Fibroblast of skin of scalp (primary cell): ENCODE results near the gene FOXO3.
"Not testable (repeated sequence)": the region's sequence is repeated elsewhere in the genome, so short reads cannot be mapped to it uniquely, and the experiment has no call there.

Experiments used
- DNase-seq: peaks from one replicate; pipeline ENCODE4 v3.0.0-alpha.2; 2013

FOXO3 gene

GRCh38 chr6:108663494-108664064 lies 102.9 kb downstream of the FOXO3 start:
- not testable (repeated sequence) for DNase-seq

DNA sequence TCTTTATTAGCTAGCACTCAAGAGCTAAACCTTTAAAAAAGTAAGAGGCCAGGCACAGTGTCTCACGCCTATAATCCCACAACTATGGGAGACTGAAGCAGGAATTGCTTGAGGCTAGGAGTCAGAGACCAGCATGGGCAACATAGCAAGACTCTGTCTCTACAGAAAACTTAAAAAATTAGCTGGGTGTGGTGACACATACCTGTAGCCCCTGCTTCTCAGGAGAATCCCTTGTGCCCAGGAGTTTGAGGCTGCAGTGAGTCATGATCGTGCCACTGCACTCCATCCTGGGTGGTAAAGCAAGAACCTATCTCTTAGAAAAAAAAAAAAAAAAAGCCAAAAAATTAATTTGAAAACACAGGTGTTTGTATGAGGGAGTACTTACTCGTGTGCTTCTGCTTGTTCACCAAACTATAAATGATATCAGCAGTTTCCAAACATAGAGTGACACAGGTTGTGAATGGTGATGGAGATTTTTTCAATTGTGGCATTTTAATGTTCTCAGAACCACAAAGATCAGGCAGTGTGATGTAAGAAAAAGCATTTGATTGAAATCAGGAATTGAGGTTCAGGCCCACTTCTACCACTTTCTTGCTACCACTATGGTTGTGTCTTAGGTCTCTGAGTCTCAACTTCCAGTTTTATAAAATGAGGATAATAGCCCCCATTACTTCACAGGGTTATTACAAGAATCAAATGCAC lies 104.9 kb downstream of the FOXO3 start:
- DNase-seq: no peak

DNA sequence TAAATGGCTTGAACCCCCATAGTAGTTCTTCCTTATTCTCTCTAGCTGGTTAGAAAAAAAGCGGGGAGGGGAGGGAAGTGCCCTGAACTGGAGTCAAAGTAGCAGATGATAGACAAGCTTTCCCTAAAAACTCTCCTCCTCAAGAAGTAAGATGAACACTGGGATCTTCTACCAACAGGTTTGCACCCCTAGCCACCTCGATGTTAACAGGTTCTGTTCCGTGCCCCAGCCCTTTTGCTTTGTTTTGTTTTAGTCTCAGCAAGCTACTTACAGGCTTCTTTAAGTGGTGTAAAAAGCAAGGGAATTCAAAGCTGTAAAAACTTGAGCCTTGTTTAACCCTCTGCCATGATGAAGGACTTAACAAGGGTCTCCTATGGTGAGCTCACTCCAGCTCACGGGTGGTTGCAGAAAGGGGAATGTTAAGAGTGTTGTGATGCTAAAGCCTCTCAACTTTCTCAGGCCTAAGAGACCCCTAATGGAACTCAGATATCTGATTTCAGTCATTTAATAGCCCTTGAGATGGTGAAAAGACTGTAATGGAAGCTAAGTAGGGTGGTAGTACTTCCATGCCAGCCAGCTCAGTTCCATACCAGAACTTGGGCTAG lies 106.0 kb downstream of the FOXO3 start:
- no peak for DNase-seq

DNA sequence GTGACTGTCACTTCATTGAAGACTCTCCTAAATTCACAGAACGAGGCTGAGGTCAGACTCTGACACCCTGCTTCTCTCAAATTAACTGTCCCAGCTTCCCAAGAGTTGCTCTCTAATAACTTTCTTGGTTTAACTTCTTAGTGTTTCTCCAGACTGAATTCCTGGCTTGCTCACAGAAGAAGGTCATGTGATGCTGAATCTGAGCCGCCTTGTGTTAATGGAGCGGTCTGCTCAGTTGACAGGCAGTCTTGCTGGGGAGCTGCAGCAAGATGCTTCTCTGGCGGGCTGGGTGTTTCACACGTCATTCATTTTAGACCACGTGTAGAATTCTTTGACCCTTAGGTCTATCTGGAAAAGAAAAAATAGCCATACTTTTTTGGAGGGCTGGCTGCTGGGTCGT lies 107.3 kb downstream of the FOXO3 start:
- DNase-seq: peak; percentile 68

GRCh38 chr6:108669673-108670072 lies 109.0 kb downstream of the FOXO3 start:
- DNase-seq: no peak

DNA sequence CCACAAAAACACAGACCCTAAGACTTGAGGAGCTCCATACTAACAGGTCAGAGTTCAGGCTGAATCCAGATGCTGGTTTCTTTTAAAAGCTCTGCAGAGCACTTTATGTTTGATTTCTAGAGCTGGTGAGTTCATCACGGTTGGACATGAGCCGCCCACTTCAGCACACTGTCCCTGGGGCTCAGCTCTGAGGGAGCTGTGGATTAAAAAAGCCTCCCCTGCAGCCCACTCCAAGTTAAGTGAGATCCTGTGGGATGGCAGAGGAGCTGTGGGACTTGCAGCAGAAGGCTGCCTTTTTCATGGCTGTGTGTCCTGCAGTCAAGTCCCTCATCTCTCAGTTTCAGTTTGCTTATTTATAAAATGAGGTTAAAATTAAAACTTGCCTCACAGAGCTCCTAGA lies 110.5 kb downstream of the FOXO3 start:
- DNase-seq: no peak

DNA sequence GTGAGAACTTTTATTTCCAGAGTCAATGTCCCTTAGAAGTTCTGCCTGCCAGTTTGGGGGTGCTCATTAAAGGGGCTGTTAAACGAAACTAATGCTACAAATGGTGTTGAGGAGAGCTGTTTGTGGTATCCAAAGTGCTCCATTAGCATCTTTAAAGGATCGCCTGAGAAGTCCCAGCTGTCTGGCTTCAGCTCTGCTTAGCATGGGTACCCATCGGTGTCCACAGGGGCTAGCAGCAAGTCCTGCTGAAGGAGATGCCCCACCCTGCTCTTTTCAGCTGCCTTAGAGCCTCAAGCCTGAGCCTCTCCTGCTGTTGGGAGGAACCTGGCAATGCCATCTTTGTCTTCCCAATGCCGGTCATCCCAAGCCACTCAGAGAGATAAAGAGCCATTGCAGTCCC lies 111.1 kb downstream of the FOXO3 start:
- no peak for DNase-seq

DNA sequence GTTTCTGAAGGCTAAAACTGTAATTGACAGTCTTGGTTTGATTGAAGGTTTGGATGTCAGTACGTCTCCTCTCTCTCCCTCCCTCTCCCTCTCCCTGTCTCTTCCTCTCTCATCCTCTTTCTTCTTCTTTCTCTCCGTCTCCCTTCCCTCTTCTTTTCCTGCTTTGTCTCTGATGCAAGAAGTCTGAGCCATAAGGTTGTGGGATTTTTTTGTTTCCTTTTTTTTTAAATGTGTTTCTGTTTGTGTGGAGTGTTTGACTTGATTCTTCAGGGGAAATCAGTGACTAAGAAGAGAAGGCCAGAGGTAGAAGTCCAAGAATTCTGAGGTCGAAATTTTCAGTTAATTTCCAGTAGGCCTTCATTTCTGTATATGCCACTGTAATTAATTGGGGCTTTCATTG lies 111.9 kb downstream of the FOXO3 start:
- no peak for DNase-seq

DNA sequence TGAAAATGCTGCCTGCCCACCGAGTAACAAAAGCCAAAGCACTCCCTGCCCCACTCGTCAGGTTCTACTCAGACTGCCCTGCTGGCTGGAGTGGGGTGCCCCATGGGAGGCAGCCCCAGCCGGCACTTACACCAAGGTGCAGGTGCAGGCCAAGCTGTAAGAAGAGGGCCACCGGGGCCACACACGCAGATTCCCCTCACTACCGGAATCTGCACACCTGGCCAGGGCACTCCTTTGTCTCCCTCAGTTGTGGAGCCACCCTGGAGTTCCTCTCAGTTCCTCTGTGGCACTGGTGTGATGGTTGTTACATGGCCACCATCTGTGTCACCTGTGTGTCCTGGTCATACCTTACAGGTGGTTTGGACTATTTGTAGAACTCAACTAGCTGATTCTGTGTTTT lies 112.4 kb downstream of the FOXO3 start:
- DNase-seq: no peak

DNA sequence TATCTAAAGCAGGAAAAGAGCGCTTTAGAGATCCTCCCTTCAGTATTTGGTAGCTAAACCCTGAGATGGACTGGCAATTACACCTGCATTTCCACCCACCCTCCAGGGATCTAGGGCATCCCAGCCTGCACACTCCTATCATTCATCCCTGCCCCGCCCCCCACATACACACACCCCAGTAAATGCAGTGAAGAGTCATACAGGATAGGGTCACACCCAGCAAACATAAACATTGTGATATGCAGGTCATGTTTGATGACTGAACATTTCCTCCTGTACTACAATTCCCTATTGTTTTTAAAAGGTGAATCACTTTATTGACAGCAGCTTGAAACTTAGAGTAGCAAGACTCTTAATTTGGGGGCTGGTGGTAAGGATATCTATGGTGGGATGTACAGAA lies 112.9 kb downstream of the FOXO3 start:
- no peak for DNase-seq

- DNase-seq: no peak
Observed at GRCh38 chr6:108675226-108676200, 114.8 kb downstream of the FOXO3 start.

DNA sequence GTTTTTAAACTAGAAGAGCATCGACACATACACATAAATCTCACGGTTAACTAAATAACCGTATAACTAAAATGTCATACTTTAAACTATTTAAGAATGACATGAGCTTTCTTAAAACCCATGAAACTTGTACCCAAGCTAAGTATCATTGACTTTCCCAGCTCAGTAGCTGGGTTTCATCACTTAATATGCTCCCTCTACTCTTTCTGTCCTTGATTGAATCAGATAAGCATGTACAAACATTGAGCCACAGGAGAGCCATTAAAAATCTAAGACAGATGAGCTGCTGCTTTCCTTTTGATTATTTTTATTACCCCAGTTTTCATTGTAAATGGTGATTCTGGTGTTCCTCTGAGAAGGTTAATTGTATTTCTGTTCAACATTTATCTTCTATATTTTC lies 115.8 kb downstream of the FOXO3 start:
- DNase-seq: no peak

DNA sequence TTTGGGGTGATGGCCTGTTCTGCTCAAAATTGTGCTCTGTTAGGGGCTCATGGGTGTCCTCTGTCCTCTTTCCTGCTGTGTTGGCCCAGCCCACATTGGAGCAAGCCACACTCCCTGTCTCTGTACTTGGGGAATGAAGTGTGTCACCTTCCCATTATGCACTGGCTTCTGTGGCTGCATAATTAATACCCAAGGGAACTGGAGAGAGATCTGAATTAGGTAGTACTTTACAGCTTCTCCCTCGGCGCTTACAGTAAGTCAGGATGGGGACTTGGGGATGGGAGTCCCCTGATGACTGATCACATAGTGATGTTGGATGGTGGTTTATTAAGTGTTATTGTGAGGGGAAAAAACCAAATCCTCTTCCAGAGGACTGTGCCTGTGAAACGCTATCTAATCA lies 116.6 kb downstream of the FOXO3 start:
- peak; percentile 64 for DNase-seq

GRCh38 chr6:108677894-108678293 lies 117.2 kb downstream of the FOXO3 start:
- no peak for DNase-seq

DNA sequence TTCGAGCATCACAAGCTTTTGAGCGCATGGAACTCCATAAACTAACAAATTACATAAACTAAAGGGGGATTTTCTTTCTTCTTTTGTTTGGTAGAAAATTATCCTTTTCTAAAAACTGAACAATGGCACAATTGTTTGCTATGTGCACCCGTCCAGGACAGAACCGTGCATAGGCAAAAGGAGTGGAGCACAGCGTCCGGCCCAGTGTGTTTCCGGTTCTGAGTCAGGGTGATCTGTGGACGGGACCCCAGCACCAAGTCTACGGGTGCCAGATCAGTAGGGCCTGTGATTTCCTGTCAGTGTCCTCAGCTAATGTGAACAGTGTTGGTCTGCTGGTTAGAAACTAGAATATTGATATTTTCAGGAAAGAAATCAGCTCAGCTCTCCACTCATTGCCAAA lies 119.6 kb downstream of the FOXO3 start:
- DNase-seq: not testable (repeated sequence)

DNA sequence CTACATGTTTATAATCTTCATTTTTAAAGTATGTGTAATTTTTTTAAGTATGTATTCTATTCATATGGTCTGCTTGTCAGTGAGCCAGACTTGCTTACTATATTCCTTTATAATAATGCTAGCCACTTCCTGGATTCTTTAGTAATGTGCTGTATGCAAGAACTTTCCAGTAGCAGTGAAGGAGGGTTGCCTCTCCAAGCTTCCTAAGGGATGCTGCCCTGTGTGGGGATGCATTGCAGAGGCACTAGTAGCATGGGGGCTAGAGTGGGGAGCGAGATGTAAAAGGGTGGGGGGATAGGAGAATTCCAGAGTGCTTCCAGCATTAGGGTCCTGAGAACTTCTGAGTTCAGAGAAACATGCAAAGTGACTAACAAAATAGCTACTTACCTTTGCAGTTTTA lies 121.0 kb downstream of the FOXO3 start:
- DNase-seq: peak; percentile 38

DNA sequence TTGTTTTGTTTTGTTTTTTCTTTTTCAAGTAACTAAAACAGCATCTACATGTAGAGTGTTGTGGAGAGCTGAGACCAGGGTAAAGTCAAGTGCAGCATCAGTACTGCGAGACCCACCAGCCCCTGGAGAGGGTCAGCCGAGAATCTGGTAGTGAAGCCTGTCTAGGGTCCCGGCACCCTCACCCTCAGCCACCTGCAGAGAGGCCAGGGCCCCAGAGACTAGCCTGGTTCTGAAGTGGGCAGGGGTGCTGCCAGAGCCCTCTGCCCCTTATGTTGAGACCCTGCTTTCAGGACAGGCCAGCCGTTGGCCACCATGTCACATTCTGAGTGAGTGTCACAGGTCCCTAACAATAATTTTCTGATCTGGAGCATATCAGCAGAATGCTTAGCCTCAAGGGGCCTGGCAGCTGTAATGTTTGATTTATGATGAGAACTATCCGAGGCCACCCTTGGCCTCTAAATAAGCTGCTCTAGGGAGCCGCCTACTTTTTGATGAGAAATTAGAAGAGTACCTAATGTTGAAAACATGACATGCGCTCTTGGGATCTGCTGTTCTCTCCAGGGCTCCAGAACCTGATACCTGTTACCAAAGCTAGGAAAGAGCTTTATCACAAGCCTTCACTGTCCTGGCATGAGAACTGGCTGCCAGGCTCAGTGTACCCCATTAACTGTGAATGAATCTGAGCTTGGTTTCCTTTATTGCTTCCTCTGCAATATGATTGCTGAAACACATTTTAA lies 121.8 kb downstream of the FOXO3 start:
- not testable (repeated sequence) for DNase-seq

DNA sequence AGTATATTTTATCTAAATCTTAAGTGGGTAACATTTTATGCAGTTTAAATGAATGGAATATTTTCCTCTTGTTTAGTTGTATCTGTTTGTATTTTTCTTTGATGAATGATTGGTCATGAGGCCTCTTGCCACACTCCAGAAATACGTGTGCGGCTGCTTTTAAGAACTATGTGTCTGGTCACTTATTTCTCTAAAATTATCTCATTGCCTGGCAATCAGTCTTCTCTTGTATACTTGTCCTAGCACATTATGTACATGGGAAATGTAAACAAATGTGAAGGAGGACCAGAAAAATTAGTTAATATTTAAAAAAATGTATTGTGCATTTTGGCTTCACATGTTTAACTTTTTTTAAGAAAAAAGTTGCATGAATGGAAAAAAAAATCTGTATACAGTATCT lies 123.3 kb downstream of the FOXO3 start:
- DNase-seq: not testable (repeated sequence)

- peak; percentile 31 for DNase-seq
Observed at GRCh38 chr6:108684771-108685329, 124.1 kb downstream of the FOXO3 start.

- DNase-seq: no peak
Observed at GRCh38 chr6:108685970-108686369, 125.3 kb downstream of the FOXO3 start.

DNA sequence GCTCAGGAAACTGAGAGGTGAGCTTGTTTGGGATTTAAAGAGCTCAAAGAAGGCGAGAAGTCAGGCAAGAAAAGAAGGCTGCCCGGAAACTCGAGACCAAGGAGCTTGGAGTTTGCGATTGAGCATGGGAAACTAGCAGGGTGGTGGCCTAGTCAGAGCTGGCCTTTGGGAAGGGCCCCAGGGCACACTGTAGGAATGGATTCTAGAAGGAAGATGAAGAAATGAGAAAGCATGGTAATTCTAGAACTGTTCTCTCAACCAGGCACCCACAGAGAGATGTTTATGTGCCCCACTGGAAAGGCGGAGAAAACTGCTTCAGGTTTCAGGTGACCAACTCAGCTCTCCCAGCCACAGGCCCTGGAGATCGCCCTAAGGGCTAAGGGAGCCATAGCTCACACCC lies 126.2 kb downstream of the FOXO3 start:
- no peak for DNase-seq

DNA sequence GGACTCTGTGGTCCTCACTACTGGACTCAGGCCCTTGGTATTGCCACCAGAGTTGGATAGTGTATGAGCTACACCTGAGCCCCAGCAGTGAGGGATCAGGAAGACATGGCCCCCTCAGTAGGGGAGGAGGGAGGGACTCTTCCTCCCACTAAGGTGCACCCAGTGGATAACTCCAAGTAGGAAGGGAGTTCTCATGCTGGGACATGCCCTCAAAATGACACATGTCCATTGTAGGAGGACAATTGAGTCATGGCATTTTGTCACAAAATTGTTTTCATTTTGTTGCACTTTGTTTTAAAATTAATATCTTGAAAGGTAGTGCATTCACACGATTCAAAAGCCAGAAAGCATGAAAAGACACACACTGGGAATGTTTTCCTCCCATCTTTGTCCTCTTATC lies 127.2 kb downstream of the FOXO3 start:
- DNase-seq: no peak
